ENCODE results near the gene POLR2F. TPM values are rescaled to one million over a fixed set of nuclear protein-coding genes. Genes with fewer than 3 reads are reported as not detected.

POLR2F gene
- total RNA-seq, 1 donor from 2014 or later, result 81.1 TPM

GRCh38 chr22:37926358-37926757 lies 27.1 kb upstream of the POLR2F start:
- H3K36me3 Mint-ChIP-seq (ENCODE audit: unreplicated experiment), result peaks cover 18% of the 10 kb centered on the region
- no peaks in the 10 kb centered on the region for H3K9me3 Mint-ChIP-seq (ENCODE audit: unreplicated experiment)
- no peak for TF ChIP-seq CTCF (IDR thresholded peaks at IDR 0.05)
- H3K4me3 Mint-ChIP-seq (ENCODE audit: unreplicated experiment), result no peak overlapping the region
- peaks cover 11% of the 10 kb centered on the region for H3K4me1 Mint-ChIP-seq (ENCODE audit: unreplicated experiment)
- H3K27me3 Mint-ChIP-seq (ENCODE audit: unreplicated experiment), result no peaks in the 10 kb centered on the region
- H3K27ac Mint-ChIP-seq (ENCODE audit: unreplicated experiment), result no peak overlapping the region
- no peak for DNase-seq (ENCODE audit: extremely low spot score, unreplicated experiment)

DNA sequence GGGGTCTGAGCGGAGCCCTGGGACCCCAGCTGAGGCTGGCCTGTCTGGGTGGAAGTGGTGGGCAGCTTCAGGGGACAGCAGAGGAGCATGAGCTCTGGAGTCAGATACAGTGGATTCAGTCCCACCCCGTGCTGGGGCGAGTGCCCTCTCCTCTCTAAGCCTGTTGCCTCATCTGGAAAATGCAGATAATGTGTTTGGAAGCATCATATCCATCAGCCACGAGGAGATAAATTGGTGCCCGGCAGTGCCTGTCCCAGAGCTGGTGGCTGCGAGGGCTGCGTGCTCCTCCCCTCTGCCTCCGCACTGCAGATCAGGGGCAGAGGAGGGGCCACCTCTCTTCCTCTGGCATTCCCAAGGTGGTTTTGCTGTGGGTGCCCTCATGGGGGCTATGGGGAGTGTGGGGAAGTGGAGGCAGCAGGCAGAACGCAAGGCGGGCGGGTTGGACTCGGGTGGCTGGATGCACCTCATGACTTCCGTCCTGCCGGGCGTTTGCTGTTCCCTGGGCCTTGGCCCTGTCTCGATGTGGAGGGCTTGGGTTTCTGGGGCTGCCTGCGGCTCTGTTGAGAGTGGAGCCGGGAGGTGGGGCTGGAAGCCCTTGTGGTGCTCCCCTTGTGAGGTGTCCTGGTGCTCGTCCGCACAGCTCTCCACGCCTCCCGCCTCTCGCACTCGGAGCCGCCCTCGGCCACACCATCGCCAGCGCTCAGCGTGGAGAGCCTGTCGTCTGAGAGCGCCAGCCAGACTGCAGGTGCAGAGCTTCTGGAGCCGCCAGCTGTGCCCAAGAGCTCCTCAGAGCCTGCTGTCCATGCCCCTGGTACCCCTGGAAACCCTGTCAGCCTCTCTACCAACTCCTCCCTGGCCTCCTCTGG lies 26.5 kb upstream of the POLR2F start:
- Mint-ChIP-seq H3K27me3 (ENCODE audit: unreplicated experiment) (no peaks in the 10 kb centered on the region), H3K4me1 (ENCODE audit: unreplicated experiment) (peaks cover 16% of the 10 kb centered on the region), H3K27ac (ENCODE audit: unreplicated experiment) (no peak overlapping the region), H3K9me3 (ENCODE audit: unreplicated experiment) (no peaks in the 10 kb centered on the region), H3K4me3 (ENCODE audit: unreplicated experiment) (no peak overlapping the region), H3K36me3 (ENCODE audit: unreplicated experiment) (peaks cover 18% of the 10 kb centered on the region)
- DNase-seq (ENCODE audit: extremely low spot score, unreplicated experiment), result no peak
- no peak for TF ChIP-seq CTCF (IDR thresholded peaks at IDR 0.05)

DNA sequence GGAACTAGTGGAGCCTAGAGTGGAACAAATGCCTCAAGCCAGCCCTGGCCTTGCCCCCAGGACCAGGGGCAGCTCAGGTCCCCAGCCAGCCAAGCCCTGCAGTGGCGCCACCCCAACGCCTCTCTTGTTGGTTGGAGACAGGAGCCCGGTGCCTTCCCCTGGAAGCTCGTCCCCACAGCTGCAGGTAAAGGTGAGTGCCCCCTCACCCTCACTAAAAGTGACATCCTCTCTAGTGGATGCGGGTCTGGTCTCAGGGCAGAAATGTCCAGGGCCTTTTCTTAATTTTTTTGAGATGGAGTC lies 25.9 kb upstream of the POLR2F start:
- DNase-seq (ENCODE audit: extremely low spot score, unreplicated experiment), result no peak
- H3K4me1 Mint-ChIP-seq (ENCODE audit: unreplicated experiment), result peaks cover 17% of the 10 kb centered on the region
- H3K9me3 Mint-ChIP-seq (ENCODE audit: unreplicated experiment), result no peaks in the 10 kb centered on the region
- H3K27ac Mint-ChIP-seq (ENCODE audit: unreplicated experiment), result no peak overlapping the region
- no peaks in the 10 kb centered on the region for H3K27me3 Mint-ChIP-seq (ENCODE audit: unreplicated experiment)
- no peak overlapping the region for H3K4me3 Mint-ChIP-seq (ENCODE audit: unreplicated experiment)
- peaks cover 18% of the 10 kb centered on the region for H3K36me3 Mint-ChIP-seq (ENCODE audit: unreplicated experiment)
- no peak for TF ChIP-seq CTCF (IDR thresholded peaks at IDR 0.05)

GRCh38 chr22:37929390-37929789 lies 24.1 kb upstream of the POLR2F start:
- Mint-ChIP-seq H3K27me3 (ENCODE audit: unreplicated experiment) (no peaks in the 10 kb centered on the region), H3K27ac (ENCODE audit: unreplicated experiment) (no peak overlapping the region), H3K36me3 (ENCODE audit: unreplicated experiment) (peaks cover 22% of the 10 kb centered on the region), H3K4me3 (ENCODE audit: unreplicated experiment) (no peak overlapping the region), H3K9me3 (ENCODE audit: unreplicated experiment) (no peaks in the 10 kb centered on the region), H3K4me1 (ENCODE audit: unreplicated experiment) (peaks cover 35% of the 10 kb centered on the region)
- no peak for DNase-seq (ENCODE audit: extremely low spot score, unreplicated experiment)
- TF ChIP-seq CTCF (IDR thresholded peaks at IDR 0.05), result no peak

- H3K4me3 Mint-ChIP-seq (ENCODE audit: unreplicated experiment), result no peak overlapping the region
- H3K4me1 Mint-ChIP-seq (ENCODE audit: unreplicated experiment), result peaks cover 35% of the 10 kb centered on the region
- peak overlapping the region; percentile 61 for H3K27ac Mint-ChIP-seq (ENCODE audit: unreplicated experiment)
- DNase-seq (ENCODE audit: extremely low spot score, unreplicated experiment), result no peak
- no peaks in the 10 kb centered on the region for H3K9me3 Mint-ChIP-seq (ENCODE audit: unreplicated experiment)
- peaks cover 22% of the 10 kb centered on the region for H3K36me3 Mint-ChIP-seq (ENCODE audit: unreplicated experiment)
- H3K27me3 Mint-ChIP-seq (ENCODE audit: unreplicated experiment), result no peaks in the 10 kb centered on the region
- TF ChIP-seq CTCF (IDR thresholded peaks at IDR 0.05), result peak; percentile 60
Observed at GRCh38 chr22:37930270-37930951, 23.1 kb upstream of the POLR2F start.

All from osteocyte (in vitro differentiated cells).